ENCODE data around the gene HDAC4. TPM values are rescaled to one million over a fixed set of nuclear protein-coding genes. Genes with fewer than 3 reads are reported as not detected.

The HDAC4 gene
- total and polyA plus RNA-seq, 2 donors from 2014 or later: 2.2 to 56.8 TPM

DNA sequence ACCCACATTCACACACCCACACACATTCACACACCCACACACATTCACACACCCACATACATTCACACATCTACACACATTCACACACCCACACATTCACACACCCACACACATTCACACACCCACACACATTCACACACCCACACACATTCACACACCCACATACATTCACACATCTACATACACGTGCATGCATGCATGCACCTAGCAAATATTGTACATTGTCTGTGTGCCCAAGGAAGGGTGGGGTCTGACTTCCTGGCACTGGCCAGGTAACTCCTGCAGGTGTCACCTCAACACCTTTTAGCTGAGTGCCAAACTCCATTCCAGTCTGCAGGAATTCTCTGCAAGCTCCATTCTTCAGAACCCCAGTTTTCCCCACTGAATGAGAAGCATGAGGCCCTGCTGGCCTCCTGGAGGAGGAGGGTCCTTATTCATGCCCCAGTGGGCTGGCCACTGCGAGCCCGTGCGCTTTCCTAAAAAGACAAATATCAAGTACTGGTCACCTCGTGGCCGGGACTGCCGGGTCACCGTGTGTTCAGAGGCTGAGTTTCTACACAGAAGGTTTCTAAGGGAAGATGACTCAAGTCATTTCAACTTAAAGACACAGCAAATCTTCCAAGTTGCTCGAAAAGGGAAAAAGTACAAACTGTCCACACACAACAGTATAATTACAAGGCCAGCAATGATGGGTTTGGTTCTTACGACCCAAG is 131.5 kb downstream of the HDAC4 start:
- no peaks in the 10 kb centered on the region for H3K27me3 ChIP-seq (ENCODE audit: control insufficient read depth, insufficient read depth, low read length)
- TF ChIP-seq CTCF (IDR thresholded peaks at IDR 0.05; ENCODE audit: borderline replicate concordance, extremely low read depth, insufficient read depth): no peak
- no peaks in the 10 kb centered on the region for H3K9me3 ChIP-seq (ENCODE audit: control insufficient read depth in 2 of 3, insufficient read depth in 1 of 3, low read length in 3 of 3)
- DNase-seq (peak in 2 of 5 donors; percentile 10 to 29), FAIRE-seq (no peak)
- intact Hi-C loops (cut with DNase I): no loop called here
- no peak overlapping the region for H3K4me3 ChIP-seq (ENCODE audit: low read length in 3 of 3)
- peaks cover 0 to 44% (median 21%) of the 10 kb centered on the region in 3 donors for H3K4me1 ChIP-seq (ENCODE audit: control insufficient read depth in 2 of 3, insufficient read depth in 2 of 3, low read depth in 1 of 3, low read length in 3 of 3)
- H3K36me3 ChIP-seq (ENCODE audit: control insufficient read depth in 2 of 3, insufficient read depth in 3 of 3, low read length in 3 of 3): no peaks in the 10 kb centered on the region
- no peak overlapping the region for H3K27ac ChIP-seq (ENCODE audit: low read depth in 2 of 2, low read length in 2 of 2)
- no peak overlapping the region for H3K9ac ChIP-seq (ENCODE audit: low read length in 3 of 3)

DNA sequence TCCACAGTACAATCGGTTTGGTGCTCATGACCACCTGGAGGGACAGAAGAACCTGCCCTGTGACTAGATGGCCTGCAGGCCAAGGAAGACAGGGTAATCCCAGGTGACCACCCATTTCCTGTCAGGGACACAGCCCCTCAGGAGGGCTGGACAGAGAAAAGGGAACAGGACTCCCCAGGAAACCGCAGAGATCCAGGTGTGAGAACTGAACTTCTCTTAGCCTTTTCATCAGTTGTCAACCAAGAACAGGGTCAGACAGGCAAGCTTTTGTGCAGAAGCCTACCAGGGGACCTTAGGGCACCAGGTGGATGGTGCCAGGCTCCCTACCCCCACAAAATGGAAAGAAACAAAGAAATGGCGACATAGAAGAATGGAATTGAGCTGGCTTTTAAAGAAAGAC is 132.3 kb downstream of the HDAC4 start:
- H3K4me1 ChIP-seq (ENCODE audit: control insufficient read depth in 2 of 3, insufficient read depth in 2 of 3, low read depth in 1 of 3, low read length in 3 of 3): peaks cover 0 to 45% (median 21%) of the 10 kb centered on the region in 3 donors
- no peak for TF ChIP-seq CTCF (IDR thresholded peaks at IDR 0.05; ENCODE audit: borderline replicate concordance, extremely low read depth, insufficient read depth)
- no peak overlapping the region for H3K4me3 ChIP-seq (ENCODE audit: low read length in 3 of 3)
- H3K9me3 ChIP-seq (ENCODE audit: control insufficient read depth in 2 of 3, insufficient read depth in 1 of 3, low read length in 3 of 3): no peaks in the 10 kb centered on the region
- no peak for FAIRE-seq
- no peak overlapping the region for H3K9ac ChIP-seq (ENCODE audit: low read length in 3 of 3)
- H3K27me3 ChIP-seq (ENCODE audit: control insufficient read depth, insufficient read depth, low read length): no peaks in the 10 kb centered on the region
- H3K36me3 ChIP-seq (ENCODE audit: control insufficient read depth in 2 of 3, insufficient read depth in 3 of 3, low read length in 3 of 3): no peaks in the 10 kb centered on the region
- intact Hi-C loops (cut with DNase I): no loop called here
- peak in 1 of 5 donors; percentile 24 for DNase-seq
- H3K27ac ChIP-seq (ENCODE audit: low read depth in 2 of 2, low read length in 2 of 2): no peak overlapping the region

- intact Hi-C loops (cut with DNase I): no loop called here
- FAIRE-seq: no peak
- TF ChIP-seq CTCF (IDR thresholded peaks at IDR 0.05; ENCODE audit: borderline replicate concordance, extremely low read depth, insufficient read depth): no peak
- Histone ChIP-seq H3K9me3 (ENCODE audit: control insufficient read depth in 2 of 3, insufficient read depth in 1 of 3, low read length in 3 of 3) (no peaks in the 10 kb centered on the region), H3K4me3 (ENCODE audit: low read length in 3 of 3) (no peak overlapping the region), H3K4me1 (ENCODE audit: control insufficient read depth in 2 of 3, insufficient read depth in 2 of 3, low read depth in 1 of 3, low read length in 3 of 3) (peaks cover 0 to 45% (median 21%) of the 10 kb centered on the region in 3 donors), H3K9ac (ENCODE audit: low read length in 3 of 3) (no peak overlapping the region), H3K27ac (ENCODE audit: low read depth in 2 of 2, low read length in 2 of 2) (no peak overlapping the region), H3K36me3 (ENCODE audit: control insufficient read depth in 2 of 3, insufficient read depth in 3 of 3, low read length in 3 of 3) (no peaks in the 10 kb centered on the region), H3K27me3 (ENCODE audit: control insufficient read depth, insufficient read depth, low read length) (no peaks in the 10 kb centered on the region)
- peak in 3 of 5 donors; percentile 9 to 83 (median 24) for DNase-seq
Observed at GRCh38 chr2:239268082-239268481, 132.7 kb downstream of the HDAC4 start.
